Muscle of back (tissue), 11 donors: ENCODE measurements around the gene DBX1. TPM values are rescaled to one million over a fixed set of nuclear protein-coding genes. Genes with fewer than 3 reads are reported as not detected.
"Not testable (repeated sequence)": the region's sequence is repeated elsewhere in the genome, so short reads cannot be mapped to it uniquely, and the experiment has no call there.

Experiments used
- DNase-seq, 3 donors: peaks; one replicate each; pipeline versions ENCODE4 v3.0.0 to v3.0.0-alpha.2; 2013
- polyA plus RNA-seq, 10 donors: library from polyadenylated mRNA; unstranded; fragments of 120-200 nt; gene quantifications; one replicate each; pipeline ENCODE4 v1.2.1, GENCODE V29; 2013; ENCODE audit not compliant: insufficient read length in 10 of 10

Gene DBX1
- polyA plus RNA-seq, 10 donors, result 3.2 to 6.7 (median 4.9) TPM

GRCh38 chr11:20161923-20162744 lies 1.9 kb upstream of the DBX1 start:
- DNase-seq, result peak in 1 of 3 donors; percentile 15

GRCh38 chr11:20161230-20161918 lies 1.1 kb upstream of the DBX1 start:
- DNase-seq, result peak in 1 of 3 donors; percentile 49

- peak in 1 of 3 donors; percentile 9 for DNase-seq
Measured at GRCh38 chr11:20159466-20160381, 551 bp downstream of the DBX1 start.

GRCh38 chr11:20158597-20159257 lies 1.5 kb downstream of the DBX1 start:
- peak; percentile 59 to 87 (median 75) for DNase-seq

GRCh38 chr11:20157728-20158127 lies 2.5 kb downstream of the DBX1 start:
- DNase-seq, result no peak

GRCh38 chr11:20156876-20157613 lies 3.2 kb downstream of the DBX1 start:
- no peak for DNase-seq

- no peak for DNase-seq
Measured at GRCh38 chr11:20156280-20156875, 3.9 kb downstream of the DBX1 start.

- DNase-seq, result no peak
Measured at GRCh38 chr11:20155683-20156279, 4.5 kb downstream of the DBX1 start.

GRCh38 chr11:20154381-20154780 lies 5.9 kb downstream of the DBX1 start:
- DNase-seq, result peak in 1 of 3 donors; percentile 55

- DNase-seq, result no peak
Measured at GRCh38 chr11:20138707-20139106, 21.6 kb downstream of the DBX1 start.

- DNase-seq, result no peak
Measured at GRCh38 chr11:20137637-20138036, 22.6 kb downstream of the DBX1 start.

- DNase-seq, result no peak
Measured at GRCh38 chr11:20134991-20135736, 25.1 kb downstream of the DBX1 start.

- no peak for DNase-seq
Measured at GRCh38 chr11:20132667-20133039, 27.6 kb downstream of the DBX1 start.

- DNase-seq, result peak; percentile 36 to 81 (median 70)
Measured at GRCh38 chr11:20131788-20132666, 28.2 kb downstream of the DBX1 start.

GRCh38 chr11:20129665-20130064 lies 30.6 kb downstream of the DBX1 start:
- no peak for DNase-seq

GRCh38 chr11:20128528-20128825 lies 31.8 kb downstream of the DBX1 start:
- not testable (repeated sequence) for DNase-seq

- DNase-seq, result peak; percentile 41 to 79 (median 71)
Measured at GRCh38 chr11:20127671-20128527, 32.4 kb downstream of the DBX1 start.
